Ovary (tissue), 9 donors: Measurements from ENCODE around the gene NREP. TPM values are rescaled to one million over a fixed set of nuclear protein-coding genes. Genes with fewer than 3 reads are reported as not detected.

ENCODE experiments used
- DNase-seq, 5 donors: peaks; one replicate each; pipeline ENCODE4 v3.0.0-alpha.2; 2019 to 2020
- H3K27ac ChIP-seq, 2 donors: fragments of 200-600 bp; one replicate each; pipeline versions ENCODE4 v1.5.1 to v1.8.0; 2019 to 2022
- H3K27me3 ChIP-seq: fragments of 200-600 bp; one replicate; pipeline ENCODE4 v1.8.0; 2022
- H3K36me3 ChIP-seq: fragments of 200-600 bp; sonication (generic); one replicate; pipeline ENCODE4 v1.5.1; 2019
- H3K4me1 ChIP-seq: one replicate; pipeline ENCODE4 v1.8.1; 2013; ENCODE audit warnings: mild to moderate bottlenecking, moderate library complexity; ENCODE audit not compliant: insufficient read depth
- H3K4me3 ChIP-seq: fragments of 200-600 bp; sonication (generic); one replicate; pipeline ENCODE4 v1.5.1; 2017
- H3K9me3 ChIP-seq, 2 donors: fragments of 200-600 bp in 1 of 2; sonication (generic) in 1 of 2; one replicate each; pipeline versions ENCODE4 v1.5.1 to v1.8.1; 2013 to 2019; ENCODE audit warnings: mild to moderate bottlenecking in 1 of 2, moderate library complexity in 1 of 2
- EP300 ChIP-seq: sonication (generic); formaldehyde crosslinking; IDR thresholded peaks from one replicate; pipeline ENCODE4 v1.6.1; 2017; ENCODE audit warnings: antibody characterized with exemption
- POLR2A ChIP-seq: fragments of 450-650 bp; IDR thresholded peaks from one replicate; pipeline ENCODE4 v1.6.1; 2017; ENCODE audit warnings: antibody characterized with exemption, mild to moderate bottlenecking, moderate library complexity
- WGBS, 3 donors: extraction: QIAGEN DNeasy Blood & Tissue Kit in 1 of 3; methylation state at CpG; one replicate each; pipeline versions ENCODE4 v1.1.5 to v1.1.7; 2013 to 2017; 5-methylcytosine and 5-hydroxymethylcytosine counted together
- intact Hi-C, 4 donors: fragments of 100-400 bp; cut with DNase I; formaldehyde crosslinking; loops; one replicate each; pipeline versions ENCODE4 v1.11.0 to v1.15.1; 2022 to 2023
- polyA plus RNA-seq, 2 donors: library from polyadenylated mRNA; stranded (reverse); fragments of 200-250 nt in 1 of 2; fragments of 350-450 nt in 1 of 2; fragmentation: Illumina TruSeq in 1 of 2; extraction: RNeasy Lipid Tissue Mini Kit (QIAGEN cat#74804) in 1 of 2; gene quantifications; one replicate each; pipeline ENCODE4 v1.2.3, GENCODE V29; 2013 to 2014
- total RNA-seq, 7 donors: library from RNA; depleted of rRNA in 2 of 7; stranded (reverse); fragments of >200 nt in 2 of 7; fragmentation: NEBNext Ultra II Directional in 3 of 7; extraction: Animal tissue kit (Norgen Biotek cat#: 25700) in 3 of 7; gene quantifications; one replicate each; pipeline versions ENCODE4 v1.1.0 to v1.2.4, GENCODE V29; 2016 to 2023
- TF ChIP-seq, protein P1 (sequence below), 3 donors: fragments of 450-650 bp in 2 of 3; fragments of 200-600 bp in 1 of 3; IDR thresholded peaks; one replicate each; pipeline versions ENCODE4 v1.5.1 to v1.8.0; 2016 to 2022; ENCODE audit warnings: antibody characterized with exemption in 3 of 3, mild to moderate bottlenecking in 1 of 3
- donor health status: DM: no; HTN: no; CAD: no; lungs with moderate emphysema.
- donor health status: DM: no; HTN: no; CAD: no.
- donor health status: Bipolar disorder and iron deficiency.
- donor health status: DM: yes; HTN: yes; CAD: no.
- donor health status: DM: no; HTN: no; CAD: no.
- donor health status: DM: yes; HTN: yes; CAD: no.

NREP gene
- total and polyA plus RNA-seq, 9 donors: 17.0 to 129 (median 31.2) TPM

DNA sequence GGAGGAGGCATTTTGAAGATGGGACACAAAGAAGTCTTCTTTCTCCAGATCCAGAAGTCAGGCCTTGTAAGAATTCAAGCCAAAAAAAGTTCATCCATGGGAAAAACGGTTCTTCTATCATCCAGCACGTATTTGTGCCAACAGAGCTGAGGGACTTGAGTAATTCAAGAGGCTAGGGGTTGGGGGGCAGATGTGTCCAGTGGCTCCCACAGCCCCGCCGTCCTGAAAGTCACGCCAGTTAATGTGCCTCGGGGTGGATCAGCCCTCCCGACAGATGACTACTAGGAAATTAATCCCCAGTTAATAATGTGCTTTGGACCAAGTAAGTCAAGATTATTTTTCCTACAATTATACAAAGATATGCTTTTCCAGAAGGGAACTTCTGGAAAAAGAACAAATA lies 23.4 kb downstream of the NREP start:
- intact Hi-C loops: no loop called here
- 59 to 62% (median 60%) methylated on average over 7 of the region's 7 CpGs for WGBS, 3 donors
- H3K4me1 ChIP-seq: peaks cover 4% of the 10 kb centered on the region

DNA sequence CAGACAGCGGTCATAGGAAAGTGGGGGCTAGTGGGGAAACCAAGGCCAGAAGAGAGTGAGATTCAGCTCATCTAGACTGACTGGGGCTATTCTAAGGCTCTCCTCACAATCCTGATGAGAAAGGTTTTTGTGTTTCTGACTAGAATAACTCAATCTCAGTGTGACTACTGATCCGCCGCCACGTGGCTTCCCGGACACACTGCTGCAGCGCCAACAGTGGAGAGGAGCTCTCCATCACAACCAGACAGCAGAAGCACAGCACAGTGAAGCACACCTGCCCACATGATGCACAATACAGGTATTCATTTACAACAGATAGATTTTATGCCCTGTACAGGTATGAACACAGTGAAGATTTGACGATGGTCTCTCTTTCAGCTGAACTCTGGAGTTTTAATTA lies 25.4 kb downstream of the NREP start:
- no peaks in the 10 kb centered on the region for H3K9me3 ChIP-seq
- TF ChIP-seq, protein P1, sequence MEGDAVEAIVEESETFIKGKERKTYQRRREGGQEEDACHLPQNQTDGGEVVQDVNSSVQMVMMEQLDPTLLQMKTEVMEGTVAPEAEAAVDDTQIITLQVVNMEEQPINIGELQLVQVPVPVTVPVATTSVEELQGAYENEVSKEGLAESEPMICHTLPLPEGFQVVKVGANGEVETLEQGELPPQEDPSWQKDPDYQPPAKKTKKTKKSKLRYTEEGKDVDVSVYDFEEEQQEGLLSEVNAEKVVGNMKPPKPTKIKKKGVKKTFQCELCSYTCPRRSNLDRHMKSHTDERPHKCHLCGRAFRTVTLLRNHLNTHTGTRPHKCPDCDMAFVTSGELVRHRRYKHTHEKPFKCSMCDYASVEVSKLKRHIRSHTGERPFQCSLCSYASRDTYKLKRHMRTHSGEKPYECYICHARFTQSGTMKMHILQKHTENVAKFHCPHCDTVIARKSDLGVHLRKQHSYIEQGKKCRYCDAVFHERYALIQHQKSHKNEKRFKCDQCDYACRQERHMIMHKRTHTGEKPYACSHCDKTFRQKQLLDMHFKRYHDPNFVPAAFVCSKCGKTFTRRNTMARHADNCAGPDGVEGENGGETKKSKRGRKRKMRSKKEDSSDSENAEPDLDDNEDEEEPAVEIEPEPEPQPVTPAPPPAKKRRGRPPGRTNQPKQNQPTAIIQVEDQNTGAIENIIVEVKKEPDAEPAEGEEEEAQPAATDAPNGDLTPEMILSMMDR (IDR thresholded peaks at IDR 0.05): no peak
- TF ChIP-seq EP300 (no peak), POLR2A (no peak)
- no peak overlapping the region for H3K4me3 ChIP-seq
- intact Hi-C loops: no loop called here
- no peaks in the 10 kb centered on the region for H3K27me3 ChIP-seq
- H3K27ac ChIP-seq: no peak overlapping the region
- peaks cover 4% of the 10 kb centered on the region for H3K4me1 ChIP-seq
- no peaks in the 10 kb centered on the region for H3K36me3 ChIP-seq
- no peak for DNase-seq
- WGBS, 3 donors: 92 to 96% (median 92%) methylated on average over 7 of the region's 7 CpGs

More for the DNA sequence above, 23.4 kb downstream of the NREP start:
- no peaks in the 10 kb centered on the region for H3K36me3 ChIP-seq
- TF ChIP-seq, protein P1 (IDR thresholded peaks at IDR 0.05): no peak
- TF ChIP-seq EP300 (no peak), POLR2A (no peak)
- no peak for DNase-seq
- H3K27me3 ChIP-seq: no peaks in the 10 kb centered on the region
- no peak overlapping the region for H3K4me3 ChIP-seq
- no peaks in the 10 kb centered on the region for H3K9me3 ChIP-seq
- H3K27ac ChIP-seq: no peak overlapping the region

DNA sequence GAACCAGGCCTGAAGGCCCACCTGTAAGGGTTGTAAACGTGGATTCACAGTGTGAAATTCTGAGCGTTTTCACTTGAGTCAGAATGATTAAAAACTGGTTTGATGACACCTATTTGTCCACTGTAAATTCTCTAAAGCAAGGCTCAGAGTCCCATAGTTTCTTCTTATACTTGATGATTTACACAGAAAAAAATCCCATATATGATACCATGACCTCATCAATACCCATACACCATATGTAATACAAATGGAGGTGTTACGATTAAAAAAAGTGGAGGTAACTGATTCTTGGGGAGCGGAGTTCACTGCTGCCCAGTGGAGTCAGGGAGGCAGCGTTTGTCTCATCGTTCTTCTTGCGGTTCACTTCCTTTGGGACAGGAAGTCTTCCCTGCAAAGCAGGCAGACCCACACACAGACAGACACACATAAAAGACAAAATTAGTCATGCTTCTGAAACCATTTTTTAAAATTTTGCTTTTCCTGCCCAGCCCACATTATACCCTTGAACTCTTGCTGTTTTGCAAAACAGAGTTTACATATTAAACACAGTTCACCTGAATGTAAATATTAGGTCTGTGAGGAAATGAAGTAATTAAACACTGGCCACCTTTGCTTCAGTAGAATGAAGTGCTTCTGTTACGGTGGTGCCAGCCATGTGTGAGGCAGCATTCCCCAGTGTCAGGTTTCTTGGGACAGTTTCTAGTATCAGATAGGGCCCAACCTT lies 26.2 kb downstream of the NREP start:
- TF ChIP-seq, protein P1 (IDR thresholded peaks at IDR 0.05): no peak
- TF ChIP-seq EP300 (no peak), POLR2A (no peak)
- no peak overlapping the region for H3K27ac ChIP-seq
- H3K36me3 ChIP-seq: no peaks in the 10 kb centered on the region
- DNase-seq: no peak
- intact Hi-C loops: no loop called here
- no peaks in the 10 kb centered on the region for H3K9me3 ChIP-seq
- WGBS, 3 donors: 93 to 95% (median 95%) methylated on average over 8 of the region's 8 CpGs
- no peak overlapping the region for H3K4me3 ChIP-seq
- peaks cover 4% of the 10 kb centered on the region for H3K4me1 ChIP-seq
- no peaks in the 10 kb centered on the region for H3K27me3 ChIP-seq

DNA sequence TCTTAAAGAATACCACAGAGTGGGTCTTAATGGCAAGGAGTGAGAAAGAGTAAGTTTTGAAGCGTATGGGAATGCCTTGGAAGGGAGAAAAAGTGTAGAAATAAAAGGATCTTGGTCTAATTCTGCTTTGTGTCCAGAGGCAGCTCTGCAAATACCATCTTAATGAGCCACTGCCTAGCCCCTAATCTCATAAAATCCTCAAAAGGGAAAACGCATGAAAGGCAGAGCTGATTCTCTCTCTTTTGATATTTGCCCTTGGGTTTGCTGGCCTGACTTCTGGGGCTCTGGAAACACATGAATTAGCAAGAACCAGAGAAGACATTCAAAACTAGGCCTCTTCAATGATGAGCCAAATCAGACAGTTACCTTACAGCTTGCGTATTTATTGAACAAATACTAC lies 28.1 kb downstream of the NREP start:
- Histone ChIP-seq H3K36me3 (no peaks in the 10 kb centered on the region), H3K4me1 (peaks cover 1% of the 10 kb centered on the region), H3K4me3 (no peak overlapping the region), H3K27me3 (no peaks in the 10 kb centered on the region), H3K9me3 (no peaks in the 10 kb centered on the region), H3K27ac (no peak overlapping the region)
- DNase-seq: no peak
- TF ChIP-seq POLR2A (no peak), EP300 (no peak)
- TF ChIP-seq, protein P1 (IDR thresholded peaks at IDR 0.05): no peak
- intact Hi-C loops: no loop called here
- 85 to 95% (median 92%) methylated on average over 3 of the region's 3 CpGs for WGBS, 3 donors
